KBM-7 (cell line): Measurements from ENCODE around the gene PLPP1.

Experiments
- DNase-seq: peaks from one replicate; pipeline ENCODE4 v3.0.0-alpha.2; 2015
- in situ Hi-C: fragments of 300-500 bp; cut with MboI; formaldehyde crosslinking; loops from 2 replicates; pipeline ENCODE4 v1.14.3; 2020; ENCODE audit warnings: low sequenced_read_pairs, low pct_unique_long_range_greater_than_20kb, mixed read lengths

The PLPP1 gene

GRCh38 chr5:55426455-55426854 lies 108.3 kb downstream of the PLPP1 start:
- DNase-seq = no peak
- in situ Hi-C loops = no loop called here

GRCh38 chr5:55421074-55421529 lies 113.7 kb downstream of the PLPP1 start:
- DNase-seq = no peak
- in situ Hi-C loops = no loop called here

DNA sequence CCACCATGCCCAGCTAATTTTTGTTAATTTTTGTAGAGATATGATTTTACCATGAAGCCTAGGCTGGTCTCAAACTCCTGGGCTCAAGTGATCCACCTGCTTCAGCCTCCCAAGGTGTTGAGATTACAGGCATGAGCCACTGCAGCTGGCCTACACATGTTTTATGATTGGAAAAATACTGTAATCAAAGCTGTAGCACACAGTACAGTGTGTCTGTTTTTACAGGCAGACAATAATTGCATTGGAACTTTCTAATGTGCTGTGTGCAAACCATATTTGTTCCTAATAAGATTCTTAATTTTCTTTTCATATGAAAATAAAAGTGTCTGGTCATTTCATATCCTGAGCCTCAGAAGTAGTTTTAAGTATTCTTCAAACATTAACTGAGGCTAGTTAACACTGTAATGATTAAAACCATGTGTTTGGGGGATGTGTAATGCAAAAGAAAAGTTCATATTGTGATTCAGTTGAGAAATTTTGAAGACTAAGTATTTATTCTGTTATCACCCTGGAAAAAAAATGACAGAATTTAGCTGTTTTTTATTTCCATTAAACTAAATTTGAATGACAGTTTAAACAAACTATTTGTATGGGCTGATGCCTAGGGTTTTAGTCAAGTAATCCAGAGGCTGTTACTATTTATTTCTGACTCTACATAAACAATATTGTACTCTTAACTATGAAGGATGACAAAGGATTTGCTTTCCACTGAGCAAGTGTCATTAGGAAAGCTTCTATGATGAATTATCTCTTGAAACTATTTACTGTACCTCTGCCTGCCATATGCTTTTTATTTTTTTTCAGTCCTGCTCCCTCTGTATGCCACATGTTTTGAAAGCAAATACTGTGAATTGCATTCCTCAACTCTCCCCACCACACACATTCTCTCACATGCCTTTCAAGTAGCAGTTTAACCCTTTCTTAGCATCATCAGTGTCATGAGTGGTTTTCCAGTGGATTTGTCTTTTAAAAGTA lies 115.5 kb downstream of the PLPP1 start:
- no peak for DNase-seq
- in situ Hi-C loops = no loop called here

DNA sequence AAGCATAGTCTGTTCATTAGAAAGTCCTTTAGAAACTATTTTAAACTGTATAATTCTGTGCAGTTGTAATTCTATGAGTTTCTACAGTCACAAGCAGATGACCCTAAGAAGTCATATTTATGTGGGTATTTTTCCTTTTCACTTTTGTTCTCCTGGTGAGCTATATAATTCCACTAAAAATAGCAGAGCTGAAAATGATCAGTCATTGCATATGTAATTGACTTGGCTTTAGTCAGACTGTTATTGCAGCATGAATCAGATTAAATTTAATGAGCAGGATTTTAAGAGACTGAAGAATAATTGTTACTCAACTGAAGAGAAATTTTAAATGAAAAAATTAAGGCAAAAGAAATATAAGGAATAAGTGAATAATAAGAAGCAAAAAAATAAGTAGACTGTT lies 118.5 kb downstream of the PLPP1 start:
- in situ Hi-C loops = no loop called here

DNA sequence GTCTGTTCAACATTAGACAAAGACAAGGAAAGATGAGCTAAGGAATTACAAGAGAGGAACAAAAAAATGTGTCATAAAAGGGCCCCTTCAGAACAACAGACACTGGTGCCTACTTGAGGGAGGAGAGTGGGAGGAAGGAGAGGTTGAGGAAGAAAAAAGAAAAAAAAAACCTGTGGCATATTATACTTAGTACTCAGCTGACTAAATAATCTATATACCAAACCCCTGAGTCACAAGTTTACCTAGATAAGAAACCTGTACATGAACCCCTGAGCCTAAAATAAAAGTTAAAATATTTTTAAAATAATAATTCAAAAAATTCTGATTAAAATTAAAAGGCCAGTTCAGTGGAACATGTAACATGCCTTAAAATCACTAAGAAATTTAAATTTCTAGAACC lies 119.7 kb downstream of the PLPP1 start:
- DNase-seq = no peak
- in situ Hi-C loops = no loop called here

More for the DNA sequence above, 118.5 kb downstream of the PLPP1 start:
- DNase-seq = no peak

DNA sequence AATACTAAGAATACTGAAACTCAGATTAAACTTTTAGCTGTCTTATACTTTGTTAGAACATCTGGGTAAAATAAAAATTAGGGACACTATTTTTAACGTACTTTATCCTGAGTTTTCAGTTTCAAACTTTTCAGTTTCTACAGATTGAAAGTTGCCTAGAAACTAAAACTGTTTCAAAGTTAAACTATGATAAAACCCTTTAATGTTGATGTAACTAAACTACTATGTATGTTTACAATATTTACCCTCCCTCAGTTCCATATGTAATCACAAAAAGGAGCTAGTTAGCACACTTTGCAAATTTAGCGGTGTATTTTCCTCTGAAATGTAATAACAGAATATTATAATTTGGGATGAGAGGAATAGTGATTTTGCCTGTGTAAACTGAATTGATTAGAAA lies 121.1 kb downstream of the PLPP1 start:
- DNase-seq = no peak
- in situ Hi-C loops = no loop called here

GRCh38 chr5:55411876-55412275 lies 122.9 kb downstream of the PLPP1 start:
- in situ Hi-C loops = no loop called here
- DNase-seq = peak; percentile 67

DNA sequence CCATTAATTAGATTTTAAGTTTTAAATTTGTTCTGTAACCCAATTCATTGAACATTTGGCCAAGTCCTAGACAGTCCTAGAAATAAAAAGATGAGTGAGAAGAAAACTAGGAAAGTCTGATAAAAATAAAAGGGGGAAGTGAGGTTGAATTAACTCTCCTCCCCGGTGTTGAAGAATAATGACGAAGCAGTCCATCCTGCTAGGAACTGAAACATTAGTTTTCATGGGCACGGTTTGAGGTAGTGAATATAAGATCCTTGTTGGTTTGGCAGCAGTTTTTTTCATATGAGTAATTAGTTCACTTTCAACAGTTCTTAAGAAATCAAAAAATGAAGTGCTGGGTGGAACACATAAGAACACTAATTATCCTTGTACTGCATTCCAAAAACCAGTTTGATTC lies 123.9 kb downstream of the PLPP1 start:
- peak; percentile 51 for DNase-seq
- in situ Hi-C loops = no loop called here

DNA sequence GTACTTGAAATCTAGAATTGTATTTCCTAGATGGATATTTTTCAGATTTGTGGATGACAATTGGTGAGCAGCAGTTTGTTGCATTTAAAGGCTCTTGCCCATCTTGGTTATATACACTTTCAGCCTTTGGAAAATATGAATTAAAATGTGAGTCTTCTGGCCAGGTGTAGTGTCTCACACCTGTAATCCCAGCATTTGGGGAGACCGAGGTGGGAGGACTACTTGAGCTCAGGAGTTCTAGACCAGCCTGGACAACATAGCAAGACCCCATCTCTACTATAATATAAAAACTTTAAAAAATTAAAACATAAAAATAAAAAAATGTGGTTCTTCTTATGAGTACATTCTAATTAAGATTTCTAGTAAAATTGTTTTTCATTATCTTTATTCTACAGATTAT lies 125.0 kb downstream of the PLPP1 start:
- no peak for DNase-seq
- in situ Hi-C loops = no loop called here

DNA sequence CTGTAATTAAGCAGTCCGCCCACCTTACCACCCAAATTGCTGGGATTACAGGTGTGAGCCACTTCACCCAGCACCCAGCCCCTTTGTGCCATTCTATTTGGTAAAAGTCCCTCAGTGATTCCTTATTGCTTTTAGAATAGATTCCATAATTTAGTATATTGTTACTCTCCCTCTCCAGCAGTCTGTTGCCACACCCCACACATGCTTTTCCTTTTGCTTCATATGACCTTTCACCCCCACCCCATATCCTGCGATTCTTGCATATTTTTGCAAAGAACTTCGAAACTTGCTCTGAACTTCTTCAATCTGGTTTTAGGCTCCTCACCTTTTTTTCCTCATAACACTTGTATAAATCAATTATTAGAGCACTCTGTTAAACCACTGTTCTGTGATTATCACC lies 126.8 kb downstream of the PLPP1 start:
- DNase-seq = no peak
- in situ Hi-C loops = no loop called here

- DNase-seq = no peak
- in situ Hi-C loops = no loop called here
These were observed 127.6 kb downstream of the PLPP1 start for GRCh38 chr5:55407059-55407684.

GRCh38 chr5:55406292-55406691 lies 128.5 kb downstream of the PLPP1 start:
- no peak for DNase-seq
- in situ Hi-C loops = no loop called here

DNA sequence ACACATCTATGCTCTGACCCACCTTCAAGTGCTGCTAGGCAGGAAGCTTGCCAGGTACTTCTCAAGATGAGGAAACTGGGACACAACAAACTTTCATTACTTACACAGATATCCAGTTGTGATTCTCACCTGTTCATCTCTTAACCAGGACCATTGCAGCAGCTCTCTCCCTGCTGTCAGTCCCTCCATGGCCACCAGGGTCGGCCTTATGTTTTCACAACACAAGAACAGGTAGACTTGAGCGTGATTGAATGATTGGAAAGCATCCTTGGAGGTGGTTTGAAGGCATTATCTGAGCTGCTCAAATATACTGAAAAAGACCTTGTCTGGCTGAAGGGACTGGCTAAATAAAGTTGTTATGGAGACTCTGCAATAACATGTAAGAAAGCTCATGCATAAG lies 132.6 kb downstream of the PLPP1 start:
- no peak for DNase-seq
- in situ Hi-C loops = no loop called here

DNA sequence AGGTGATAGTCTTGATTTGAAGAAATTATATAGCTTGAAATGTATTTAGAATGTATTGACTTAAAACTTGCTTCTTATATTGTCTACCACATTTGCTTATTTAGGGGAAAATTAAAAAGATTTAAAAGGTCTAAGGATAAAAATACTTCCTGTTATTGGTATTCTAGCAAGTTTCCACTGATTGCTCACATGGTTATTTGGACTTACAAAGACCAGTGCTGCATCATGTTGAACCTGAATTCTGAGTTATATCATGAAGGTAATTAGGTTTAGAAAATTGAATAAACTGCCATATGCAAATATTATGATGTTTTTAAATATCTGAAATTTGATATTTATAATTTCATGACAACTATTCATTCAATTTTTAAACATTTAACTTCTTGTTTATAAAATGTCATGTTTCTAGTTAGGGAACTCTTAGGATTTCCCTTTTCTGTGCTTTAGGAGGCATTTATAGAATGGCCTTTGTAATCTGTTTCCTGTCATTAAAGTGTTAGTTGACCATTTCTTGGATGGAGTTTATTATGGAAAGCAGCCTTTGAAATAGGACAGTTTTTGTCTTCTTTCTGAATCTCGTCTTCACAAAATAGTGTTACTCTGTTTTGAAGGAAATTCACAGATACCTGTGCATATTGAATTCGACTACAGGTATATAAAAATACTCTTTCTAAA lies 141.1 kb downstream of the PLPP1 start:
- in situ Hi-C loops = no loop called here
- no peak for DNase-seq

- in situ Hi-C loops = no loop called here
- no peak for DNase-seq
These were observed 142.1 kb downstream of the PLPP1 start for GRCh38 chr5:55392669-55393068.

DNA sequence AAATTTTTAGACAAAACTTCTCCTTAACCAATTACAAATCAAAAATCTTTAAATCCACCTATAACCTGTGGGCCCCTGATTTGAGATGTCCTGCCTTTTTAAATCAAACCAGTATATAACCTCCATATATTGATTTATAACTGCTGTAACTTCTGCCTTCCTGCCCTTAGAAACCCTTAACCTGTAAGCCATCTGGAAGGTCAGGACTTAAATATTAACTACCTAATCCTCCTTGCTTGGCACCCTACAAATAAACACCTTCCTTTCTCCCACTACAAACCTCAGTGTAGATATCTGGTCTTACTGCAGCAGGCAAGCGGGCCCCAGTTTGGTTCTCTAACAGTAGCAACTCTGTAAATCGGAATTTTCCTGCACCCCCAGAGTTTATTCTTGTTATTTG lies 143.1 kb downstream of the PLPP1 start:
- DNase-seq = no peak
- in situ Hi-C loops = no loop called here

DNA sequence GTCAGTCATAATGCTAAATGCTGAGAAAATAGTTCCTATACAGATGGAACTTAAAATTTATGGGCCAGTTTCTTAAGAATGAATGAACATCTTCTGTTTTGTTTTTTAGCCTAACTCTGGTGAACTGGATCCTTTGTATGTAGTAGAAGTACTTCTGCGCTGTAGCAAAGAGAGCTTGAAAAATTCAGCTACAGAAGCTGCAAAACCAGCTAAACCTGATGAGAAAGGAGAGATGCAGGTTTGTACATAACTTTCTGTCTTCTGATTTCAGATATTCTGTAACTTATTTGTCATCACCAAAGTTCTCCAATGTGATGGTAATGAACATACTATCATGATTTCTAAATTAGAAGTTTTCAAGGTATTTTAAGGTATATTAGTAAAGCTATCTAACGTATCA lies 146.9 kb downstream of the PLPP1 start:
- in situ Hi-C loops = no loop called here
- no peak for DNase-seq

DNA sequence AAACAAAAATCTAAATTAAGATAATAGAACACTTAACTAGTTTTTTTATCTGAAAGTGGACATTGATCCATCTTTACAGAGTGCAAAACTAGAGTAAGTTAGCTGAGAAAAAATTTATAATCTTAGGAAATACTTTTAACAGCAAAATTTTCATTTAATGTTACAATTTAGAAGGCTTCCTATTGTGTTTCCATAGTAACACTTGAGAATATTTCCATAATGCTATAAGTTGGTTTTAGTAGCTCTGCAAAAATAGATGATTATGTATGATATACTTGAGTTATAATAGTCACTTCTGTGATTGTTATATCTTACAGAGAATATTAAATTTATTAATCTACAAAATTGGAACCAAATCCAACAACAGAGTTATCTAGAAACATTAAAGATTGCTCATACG lies 148.4 kb downstream of the PLPP1 start:
- no peak for DNase-seq
- in situ Hi-C loops = no loop called here

DNA sequence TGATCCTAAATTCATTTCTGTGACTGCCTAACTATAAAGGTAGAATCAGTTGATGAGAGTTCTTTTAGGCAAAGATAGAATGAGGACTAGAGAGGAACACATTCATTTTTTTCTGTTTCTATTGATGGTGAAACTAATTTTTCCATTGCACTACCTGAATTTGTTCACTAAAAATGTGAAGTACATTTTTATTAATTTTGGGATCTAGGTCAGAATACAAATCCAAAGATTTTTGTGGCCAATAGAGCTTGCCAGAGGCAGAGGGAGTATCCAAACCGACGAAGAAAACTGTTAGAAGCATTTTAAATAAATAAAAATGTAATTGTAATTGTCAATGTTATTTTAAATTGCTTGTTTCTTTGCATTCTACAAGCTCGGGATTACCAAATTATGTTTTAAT lies 148.9 kb downstream of the PLPP1 start:
- in situ Hi-C loops = no loop called here
- no peak for DNase-seq

- in situ Hi-C loops = no loop called here
- no peak for DNase-seq
These were observed 149.5 kb downstream of the PLPP1 start for GRCh38 chr5:55385227-55385626.
